Measurements from ENCODE around the gene KIF9.

DNA sequence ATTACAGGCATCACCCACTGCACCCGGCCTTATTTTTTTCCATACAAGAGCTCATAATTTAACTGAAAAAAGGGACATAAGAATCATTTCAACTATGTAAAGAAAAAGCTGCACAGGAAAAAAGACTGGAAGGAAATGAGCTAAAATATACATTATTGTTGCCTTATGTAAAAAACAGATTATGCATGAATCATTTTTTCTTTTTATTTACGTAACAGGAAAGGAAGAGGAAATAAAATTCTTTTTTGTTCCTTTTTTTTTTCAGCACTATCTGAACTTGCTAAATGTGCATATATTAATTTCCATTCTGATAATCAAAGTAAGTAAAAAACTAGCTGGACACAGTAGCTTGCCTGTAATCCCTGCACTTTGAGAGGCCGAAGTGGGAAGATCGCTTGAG is 12.1 kb downstream of the KIF9 start:
- TF ChIP-seq, protein P1, sequence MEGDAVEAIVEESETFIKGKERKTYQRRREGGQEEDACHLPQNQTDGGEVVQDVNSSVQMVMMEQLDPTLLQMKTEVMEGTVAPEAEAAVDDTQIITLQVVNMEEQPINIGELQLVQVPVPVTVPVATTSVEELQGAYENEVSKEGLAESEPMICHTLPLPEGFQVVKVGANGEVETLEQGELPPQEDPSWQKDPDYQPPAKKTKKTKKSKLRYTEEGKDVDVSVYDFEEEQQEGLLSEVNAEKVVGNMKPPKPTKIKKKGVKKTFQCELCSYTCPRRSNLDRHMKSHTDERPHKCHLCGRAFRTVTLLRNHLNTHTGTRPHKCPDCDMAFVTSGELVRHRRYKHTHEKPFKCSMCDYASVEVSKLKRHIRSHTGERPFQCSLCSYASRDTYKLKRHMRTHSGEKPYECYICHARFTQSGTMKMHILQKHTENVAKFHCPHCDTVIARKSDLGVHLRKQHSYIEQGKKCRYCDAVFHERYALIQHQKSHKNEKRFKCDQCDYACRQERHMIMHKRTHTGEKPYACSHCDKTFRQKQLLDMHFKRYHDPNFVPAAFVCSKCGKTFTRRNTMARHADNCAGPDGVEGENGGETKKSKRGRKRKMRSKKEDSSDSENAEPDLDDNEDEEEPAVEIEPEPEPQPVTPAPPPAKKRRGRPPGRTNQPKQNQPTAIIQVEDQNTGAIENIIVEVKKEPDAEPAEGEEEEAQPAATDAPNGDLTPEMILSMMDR (IDR thresholded peaks at IDR 0.05; ENCODE audit: insufficient read depth, low read length), result no peak
- TF ChIP-seq, protein P2, sequence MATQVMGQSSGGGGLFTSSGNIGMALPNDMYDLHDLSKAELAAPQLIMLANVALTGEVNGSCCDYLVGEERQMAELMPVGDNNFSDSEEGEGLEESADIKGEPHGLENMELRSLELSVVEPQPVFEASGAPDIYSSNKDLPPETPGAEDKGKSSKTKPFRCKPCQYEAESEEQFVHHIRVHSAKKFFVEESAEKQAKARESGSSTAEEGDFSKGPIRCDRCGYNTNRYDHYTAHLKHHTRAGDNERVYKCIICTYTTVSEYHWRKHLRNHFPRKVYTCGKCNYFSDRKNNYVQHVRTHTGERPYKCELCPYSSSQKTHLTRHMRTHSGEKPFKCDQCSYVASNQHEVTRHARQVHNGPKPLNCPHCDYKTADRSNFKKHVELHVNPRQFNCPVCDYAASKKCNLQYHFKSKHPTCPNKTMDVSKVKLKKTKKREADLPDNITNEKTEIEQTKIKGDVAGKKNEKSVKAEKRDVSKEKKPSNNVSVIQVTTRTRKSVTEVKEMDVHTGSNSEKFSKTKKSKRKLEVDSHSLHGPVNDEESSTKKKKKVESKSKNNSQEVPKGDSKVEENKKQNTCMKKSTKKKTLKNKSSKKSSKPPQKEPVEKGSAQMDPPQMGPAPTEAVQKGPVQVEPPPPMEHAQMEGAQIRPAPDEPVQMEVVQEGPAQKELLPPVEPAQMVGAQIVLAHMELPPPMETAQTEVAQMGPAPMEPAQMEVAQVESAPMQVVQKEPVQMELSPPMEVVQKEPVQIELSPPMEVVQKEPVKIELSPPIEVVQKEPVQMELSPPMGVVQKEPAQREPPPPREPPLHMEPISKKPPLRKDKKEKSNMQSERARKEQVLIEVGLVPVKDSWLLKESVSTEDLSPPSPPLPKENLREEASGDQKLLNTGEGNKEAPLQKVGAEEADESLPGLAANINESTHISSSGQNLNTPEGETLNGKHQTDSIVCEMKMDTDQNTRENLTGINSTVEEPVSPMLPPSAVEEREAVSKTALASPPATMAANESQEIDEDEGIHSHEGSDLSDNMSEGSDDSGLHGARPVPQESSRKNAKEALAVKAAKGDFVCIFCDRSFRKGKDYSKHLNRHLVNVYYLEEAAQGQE (IDR thresholded peaks at IDR 0.05; ENCODE audit: insufficient replicate concordance, low read depth), result no peak
- TF ChIP-seq POLR2AphosphoS5 (IDR thresholded peaks at IDR 0.05; ENCODE audit: low read depth) (no peak), GABPA (IDR thresholded peaks at IDR 0.05; ENCODE audit: low read depth) (no peak)
